Pericardium fibroblast (primary cell): ENCODE data around the gene ZDHHC1. TPM values are rescaled to one million over a fixed set of nuclear protein-coding genes. Genes with fewer than 3 reads are reported as not detected.

Experiments used
- total RNA-seq: library from RNA; depleted of rRNA; stranded (reverse); fragments of >200 nt; gene quantifications from 2 replicates; pipeline ENCODE4 v1.2.3, GENCODE V29; 2015

Gene ZDHHC1, protein sequence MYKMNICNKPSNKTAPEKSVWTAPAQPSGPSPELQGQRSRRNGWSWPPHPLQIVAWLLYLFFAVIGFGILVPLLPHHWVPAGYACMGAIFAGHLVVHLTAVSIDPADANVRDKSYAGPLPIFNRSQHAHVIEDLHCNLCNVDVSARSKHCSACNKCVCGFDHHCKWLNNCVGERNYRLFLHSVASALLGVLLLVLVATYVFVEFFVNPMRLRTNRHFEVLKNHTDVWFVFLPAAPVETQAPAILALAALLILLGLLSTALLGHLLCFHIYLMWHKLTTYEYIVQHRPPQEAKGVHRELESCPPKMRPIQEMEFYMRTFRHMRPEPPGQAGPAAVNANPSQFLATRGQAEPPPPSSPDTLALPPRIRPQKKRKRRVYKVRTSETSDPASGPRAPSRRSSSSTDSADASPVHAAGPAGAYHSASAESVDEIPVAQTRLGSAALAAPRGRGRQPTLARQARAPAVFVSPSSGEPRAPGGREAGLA
- total RNA-seq, result 10.6 and 12.8 TPM in 2 replicates

DNA sequence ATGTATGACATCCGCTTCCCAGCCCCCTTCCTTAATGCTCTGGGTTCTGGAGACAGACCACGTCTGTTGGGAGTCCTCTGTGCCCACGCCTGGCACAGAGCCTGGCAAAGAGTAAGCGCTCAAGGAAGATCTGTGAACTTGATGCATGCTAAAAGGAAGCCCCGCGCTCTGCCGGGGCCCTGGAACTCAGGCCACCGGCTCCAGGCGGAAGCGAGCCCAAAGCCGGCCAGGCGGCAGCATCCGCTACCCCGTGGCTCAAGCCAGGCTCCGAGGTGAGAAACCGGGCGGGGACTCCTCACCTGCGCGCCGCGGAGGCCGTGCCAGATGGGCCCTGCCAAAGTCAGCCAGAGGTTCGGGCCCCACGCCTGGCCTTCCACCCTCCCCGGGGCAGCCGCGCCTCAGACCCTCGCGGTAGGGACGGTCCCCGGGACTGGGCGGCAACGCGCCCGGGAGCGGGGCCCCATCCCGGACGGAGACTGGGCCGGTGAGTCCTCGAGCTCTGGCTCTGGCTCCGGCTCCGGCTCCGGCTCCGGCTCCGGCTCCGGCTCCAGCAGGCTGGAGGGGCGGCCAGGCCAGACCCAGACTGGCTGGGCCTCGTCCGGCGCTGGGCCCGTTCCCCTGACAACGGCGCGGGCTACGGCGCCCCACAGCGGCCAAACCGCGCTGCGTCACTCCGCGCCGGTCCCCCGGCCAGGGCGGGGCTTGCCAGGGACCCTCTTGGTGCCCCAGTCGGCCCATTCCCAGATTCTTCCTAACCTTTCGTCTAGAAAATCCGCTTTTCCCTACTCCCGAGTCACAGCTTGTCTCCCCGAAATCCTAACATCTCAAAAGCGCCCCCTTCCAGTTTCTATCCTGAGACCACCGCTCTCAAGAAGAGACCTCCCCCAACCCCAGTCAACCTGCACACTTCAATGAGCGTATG is at the start of gene ZDHHC1:
Gene ZDHHC1, minus strand, starts transcription at position 606 of the 922 bp plus-strand sequence. CDS start 8,702 bp downstream, outside the sequence.

GRCh38 chr16:67430977-67431774 is 14.9 kb upstream of the ZDHHC1 start, which contains the start of gene HSD11B2:
HSD11B2 (plus strand) TSS chr16:67431121; CDS start chr16:67431249, 128 bp downstream.

GRCh38 chr16:67393111-67393787 is 23.0 kb downstream of the ZDHHC1 start, which contains the start of gene TPPP3:
TPPP3 (minus strand) TSS chr16:67393498; CDS start chr16:67391111, 2,387 bp downstream.

Other genes with a start within 250 kb of the ZDHHC1 start
- 18.1 and 26.1 TPM in 2 replicates for gene NOL3, start 245.9 kb downstream of the ZDHHC1 start, total RNA-seq
- 9.5 and 18.7 TPM in 2 replicates for gene MATCAP1, start 232.5 kb downstream of the ZDHHC1 start, total RNA-seq
- gene EXOC3L1, start 226.3 kb downstream of the ZDHHC1 start, total RNA-seq, result 0.12 and 1.9 TPM in 2 replicates
- 62.1 and 72.0 TPM in 2 replicates for gene E2F4, start 224.3 kb downstream of the ZDHHC1 start, total RNA-seq
- 0.34 and 0.58 TPM in 2 replicates for gene ELMO3, start 217.3 kb downstream of the ZDHHC1 start, total RNA-seq
- gene TMEM208, start 189.3 kb downstream of the ZDHHC1 start, total RNA-seq, result 33.2 and 34.3 TPM in 2 replicates
- gene FHOD1, start 169.0 kb downstream of the ZDHHC1 start, total RNA-seq, result 26.6 and 26.9 TPM in 2 replicates
- 0.58 and 0.60 TPM in 2 replicates for gene SLC9A5, start 167.5 kb downstream of the ZDHHC1 start, total RNA-seq
- gene PLEKHG4, start 136.9 kb downstream of the ZDHHC1 start, total RNA-seq, result 6.6 and 8.6 TPM in 2 replicates
- 0.12 TPM in 1 of 2 replicates, not detected in the other for gene KCTD19, start 89.7 kb downstream of the ZDHHC1 start, total RNA-seq
- gene LRRC36, start 89.7 kb downstream of the ZDHHC1 start, total RNA-seq, result not detected in 2 replicates
- not detected in 2 replicates for gene TPPP3, start 23.0 kb downstream of the ZDHHC1 start, total RNA-seq
- 0.34 TPM in 1 of 2 replicates, not detected in the other for gene HSD11B2, start 14.6 kb upstream of the ZDHHC1 start, total RNA-seq
- gene ATP6V0D1, start 64.7 kb upstream of the ZDHHC1 start, total RNA-seq, result 70.6 and 134 TPM in 2 replicates
- not detected in 2 replicates for gene AGRP, start 67.1 kb upstream of the ZDHHC1 start, total RNA-seq
- gene RIPOR1, start 112.4 kb upstream of the ZDHHC1 start, total RNA-seq, result 27.3 and 42.6 TPM in 2 replicates
- gene CTCF, start 146.0 kb upstream of the ZDHHC1 start, total RNA-seq, result 13.1 and 17.8 TPM in 2 replicates
- 9.8 TPM in 1 of 2 replicates, not detected in the other for gene CARMIL2, start 228.7 kb upstream of the ZDHHC1 start, total RNA-seq
- gene ACD, start 243.8 kb upstream of the ZDHHC1 start, total RNA-seq, result 17.4 and 24.3 TPM in 2 replicates
- gene PARD6A, start 244.5 kb upstream of the ZDHHC1 start, total RNA-seq, result 1.5 TPM in 1 of 2 replicates, not detected in the other